HG02610 (cell line): ENCODE measurements around the gene MFSD12.
"Not testable (repeated sequence)": the region's sequence is repeated elsewhere in the genome, so short reads cannot be mapped to it uniquely, and the experiment has no call there.

Experiments
- ATAC-seq: cut with Tn5 transposase; IDR thresholded peaks from one replicate; pipeline ENCODE4 v1.9.1; 2021; ENCODE audit warnings: mild to moderate bottlenecking, moderate library complexity; ENCODE audit not compliant: unreplicated experiment

The MFSD12 gene

DNA sequence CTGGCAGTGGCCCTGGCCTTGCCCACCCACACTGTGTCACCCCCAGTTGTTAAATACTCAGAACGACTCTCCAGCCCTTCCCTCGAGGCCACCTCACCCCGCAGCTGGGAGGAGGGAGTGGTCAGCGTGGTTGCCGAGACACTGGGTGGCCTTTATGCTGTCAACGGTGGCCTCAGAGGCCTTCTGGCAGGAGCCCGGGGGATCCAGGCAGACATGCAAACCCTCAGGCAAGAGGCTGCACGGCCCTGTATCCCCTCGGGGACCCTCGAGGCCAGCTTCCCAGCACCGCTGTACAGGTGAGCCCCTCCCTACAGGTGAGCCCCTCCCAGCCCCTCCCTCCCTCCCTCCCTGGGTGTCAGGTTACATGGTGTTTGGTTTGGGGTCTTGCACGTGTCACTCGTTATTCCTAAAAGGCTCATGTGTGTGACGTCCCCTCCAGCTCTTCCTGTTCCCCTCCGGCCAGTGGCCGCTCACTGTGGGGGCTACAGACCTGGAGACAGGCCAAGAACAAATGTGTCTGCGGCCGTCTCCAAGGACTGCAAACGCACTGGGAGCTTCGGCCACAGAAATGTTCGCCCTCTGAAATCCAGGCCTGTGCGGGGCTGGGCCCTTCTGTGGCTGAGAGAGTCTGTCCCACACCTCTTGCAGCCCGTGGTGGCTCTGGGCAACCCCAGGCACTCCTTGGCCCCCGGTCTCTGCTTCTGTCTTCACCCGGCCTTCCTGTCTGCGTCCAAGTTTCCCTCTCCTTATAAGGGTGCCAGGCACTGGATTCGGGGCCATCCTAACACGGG lies 18.2 kb downstream of the MFSD12 start, which contains the start of gene TEKTIP1:
Gene TEKTIP1 (plus strand): TSS at position 210 of the 791 bp plus-strand sequence. CDS start 4 bp downstream, at position 214.
- no peak for ATAC-seq

- ATAC-seq, result no peak
Measured at GRCh38 chr19:3538258-3538929, 19.0 kb downstream of the MFSD12 start.

DNA sequence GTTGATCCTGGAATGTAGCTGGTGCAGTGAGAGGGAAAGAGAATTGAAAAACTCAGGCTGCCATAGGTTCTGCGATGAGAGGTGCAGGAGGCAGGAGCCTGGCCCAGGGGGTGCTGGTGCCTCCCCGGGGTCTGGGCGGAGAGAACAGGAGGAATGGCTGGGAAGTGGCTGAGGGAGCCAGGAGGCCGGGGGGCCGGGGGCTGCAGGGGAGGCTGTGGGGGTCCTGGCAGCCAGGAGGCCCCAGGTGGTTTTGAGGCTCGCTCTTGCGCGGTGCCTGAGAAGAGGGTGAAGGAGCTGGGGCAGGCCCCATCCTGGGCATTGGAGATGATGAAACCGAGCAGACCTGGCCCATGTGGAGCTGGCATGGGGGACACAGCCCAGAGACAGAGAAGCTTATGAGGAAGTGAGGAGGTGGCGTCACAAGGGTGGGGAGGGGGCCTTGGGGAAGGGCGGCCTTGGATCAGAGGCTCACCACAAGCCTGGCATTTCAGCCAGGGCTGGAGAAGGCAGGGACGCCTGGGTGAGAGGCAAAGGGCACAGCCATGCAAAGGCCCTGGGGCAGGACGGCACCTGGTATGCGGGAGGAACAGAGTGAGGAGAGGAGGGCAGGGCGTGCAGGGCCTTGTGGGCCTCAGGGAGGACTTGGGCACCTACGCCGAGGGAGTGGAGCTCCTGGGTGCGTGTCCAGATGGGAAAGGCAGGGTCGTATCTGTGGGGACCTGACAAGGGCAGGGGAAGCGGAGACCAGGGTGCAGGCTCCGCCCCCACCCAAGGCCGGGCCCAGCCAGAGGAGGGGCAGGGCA lies 19.7 kb downstream of the MFSD12 start:
- no peak for ATAC-seq

DNA sequence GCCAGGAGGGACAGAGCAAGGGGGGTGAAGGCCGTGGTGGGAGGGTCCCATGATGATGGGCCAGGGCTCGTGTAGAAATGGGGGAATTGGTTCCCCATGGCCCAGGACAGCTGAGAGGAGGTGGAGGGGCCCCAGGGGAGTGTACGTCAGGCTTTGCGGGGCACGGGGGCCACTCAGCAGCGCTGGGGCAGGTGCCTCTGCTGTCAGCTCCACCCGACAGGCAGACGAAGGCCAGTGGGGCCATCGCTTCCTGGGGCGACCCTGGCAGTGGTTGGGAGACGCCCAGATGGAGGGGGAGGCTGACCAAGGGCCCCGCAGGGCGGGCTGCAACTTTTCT lies 20.3 kb downstream of the MFSD12 start:
- no peak for ATAC-seq

DNA sequence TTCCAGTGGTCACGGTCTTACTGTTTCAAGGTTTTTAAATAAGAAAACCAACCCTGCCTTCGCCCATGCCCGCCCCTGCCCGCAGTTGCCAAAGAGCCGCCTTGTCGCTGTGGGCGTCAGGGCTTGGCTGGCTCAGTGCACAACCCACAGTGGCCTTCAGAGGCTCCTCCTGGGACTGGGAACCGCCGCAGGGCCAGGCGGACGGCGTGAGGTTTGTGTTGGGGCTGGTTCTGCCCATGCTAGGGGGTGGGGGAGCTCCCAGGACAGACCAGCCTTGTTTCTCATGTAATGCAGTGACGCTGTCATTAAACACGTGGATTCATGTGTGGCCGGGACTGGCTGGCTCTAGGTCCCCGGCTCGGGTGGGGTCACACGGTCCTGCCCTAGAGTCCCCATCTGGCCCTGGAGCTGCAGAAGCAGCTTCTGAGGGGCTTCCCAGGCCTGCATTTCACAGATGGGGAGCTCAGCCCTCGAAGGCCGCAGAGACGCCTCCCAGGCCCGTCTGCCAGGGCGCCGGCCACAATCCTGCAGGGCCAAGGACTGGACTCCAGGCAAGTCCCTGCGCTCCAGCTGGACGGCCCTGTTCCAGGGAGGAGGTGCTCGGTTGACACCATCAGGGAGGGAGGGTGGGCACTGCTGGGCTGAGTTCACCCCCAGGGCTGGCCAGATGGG lies 20.8 kb downstream of the MFSD12 start:
- ATAC-seq, result no peak

DNA sequence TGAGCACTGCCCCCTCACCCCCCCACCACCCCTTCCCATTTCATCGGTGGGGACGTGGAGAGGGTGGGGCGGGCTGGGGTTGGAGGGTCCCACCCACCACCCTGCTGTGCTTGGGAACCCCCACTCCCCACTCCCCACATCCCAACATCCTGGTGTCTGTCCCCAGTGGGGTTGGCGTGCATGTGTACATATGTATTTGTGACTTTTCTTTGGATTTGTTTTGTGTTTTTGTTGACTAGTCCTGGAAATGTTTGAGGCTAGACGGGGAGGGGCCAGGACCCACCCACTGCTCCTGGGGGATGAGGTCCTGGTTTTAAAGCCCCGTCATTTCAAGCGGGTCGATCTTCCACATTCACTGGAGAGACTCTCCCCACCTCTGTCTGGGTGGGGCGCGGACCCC lies 21.4 kb downstream of the MFSD12 start:
- ATAC-seq, result no peak

DNA sequence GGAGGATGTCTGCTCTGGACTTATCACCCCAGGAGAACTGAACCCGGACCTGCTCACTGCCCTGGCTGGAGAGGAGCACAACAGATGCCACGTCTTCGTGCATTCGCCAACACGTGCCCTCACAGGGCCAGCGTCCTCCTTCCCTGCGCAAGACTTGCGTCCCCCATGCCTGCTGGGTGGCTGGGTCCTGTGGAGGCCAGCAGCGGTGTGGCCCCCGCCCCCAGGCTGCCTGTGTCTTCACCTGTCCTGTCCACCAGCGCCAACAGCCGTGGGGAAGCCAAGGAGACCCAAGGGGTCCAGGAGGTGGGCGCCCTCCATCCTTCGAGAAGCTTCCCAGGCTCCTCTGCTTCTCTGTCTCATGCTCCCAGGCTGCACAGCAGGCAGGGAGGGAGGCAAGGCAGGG lies 21.8 kb downstream of the MFSD12 start:
- no peak for ATAC-seq

- ATAC-seq, result no peak
Measured at GRCh38 chr19:3535235-3535535, 22.2 kb downstream of the MFSD12 start.

DNA sequence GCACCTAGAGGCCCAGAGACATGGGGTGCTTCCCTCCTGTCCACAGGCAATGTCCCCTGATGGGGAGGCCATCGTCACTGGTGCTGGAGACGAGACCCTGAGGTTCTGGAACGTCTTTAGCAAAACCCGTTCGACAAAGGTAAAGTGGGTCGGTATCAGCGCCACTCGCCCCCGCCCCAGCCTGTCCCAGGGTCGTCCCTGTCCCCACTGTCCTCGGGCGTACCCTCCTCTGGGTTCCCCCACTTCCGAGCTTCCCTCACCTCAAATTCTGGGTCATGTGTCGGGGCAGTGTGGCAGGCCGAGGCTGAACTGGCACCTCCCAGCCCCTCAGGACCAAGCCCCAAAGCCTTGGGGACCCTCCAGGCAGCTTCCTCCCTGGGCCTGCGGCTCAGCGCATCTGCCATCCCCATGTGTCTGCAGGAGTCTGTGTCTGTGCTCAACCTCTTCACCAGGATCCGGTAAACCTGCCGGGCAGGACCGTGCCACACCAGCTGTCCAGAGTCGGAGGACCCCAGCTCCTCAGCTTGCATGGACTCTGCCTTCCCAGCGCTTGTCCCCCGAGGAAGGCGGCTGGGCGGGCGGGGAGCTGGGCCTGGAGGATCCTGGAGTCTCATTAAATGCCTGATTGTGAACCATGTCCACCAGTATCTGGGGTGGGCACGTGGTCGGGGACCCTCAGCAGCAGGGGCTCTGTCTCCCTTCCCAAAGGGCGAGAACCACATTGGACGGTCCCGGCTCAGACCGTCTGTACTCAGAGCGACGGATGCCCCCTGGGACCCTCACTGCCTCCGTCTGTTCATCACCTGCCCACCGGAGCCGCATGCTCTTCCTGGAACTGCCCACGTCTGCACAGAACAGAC lies 22.8 kb downstream of the MFSD12 start:
- ATAC-seq, result no peak

GRCh38 chr19:3533563-3534216 lies 23.7 kb downstream of the MFSD12 start:
- ATAC-seq, result no peak

GRCh38 chr19:3533033-3533432 lies 24.4 kb downstream of the MFSD12 start:
- ATAC-seq, result no peak

GRCh38 chr19:3532154-3532786 lies 25.1 kb downstream of the MFSD12 start:
- no peak for ATAC-seq

GRCh38 chr19:3531716-3532115 lies 25.7 kb downstream of the MFSD12 start:
- ATAC-seq, result no peak

GRCh38 chr19:3530389-3530788 lies 27.0 kb downstream of the MFSD12 start:
- no peak for ATAC-seq

DNA sequence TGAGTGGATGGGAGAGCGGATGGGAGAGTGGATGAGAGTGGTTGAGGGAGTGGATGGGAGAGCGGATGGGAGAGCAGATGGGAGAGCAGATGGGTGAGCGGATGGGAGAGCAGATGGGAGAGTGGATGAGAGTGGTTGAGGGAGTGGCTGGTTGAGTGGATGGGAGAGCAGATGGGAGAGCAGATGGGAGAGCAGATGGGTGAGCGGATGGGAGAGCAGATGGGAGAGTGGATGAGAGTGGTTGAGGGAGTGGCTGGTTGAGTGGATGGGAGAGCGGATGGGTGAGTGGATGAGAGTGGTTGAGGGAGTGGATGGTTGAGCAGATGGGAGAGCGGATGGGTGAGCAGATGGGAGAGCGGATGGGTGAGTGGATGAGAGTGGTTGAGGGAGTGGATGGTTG lies 28.1 kb downstream of the MFSD12 start:
- ATAC-seq, result not testable (repeated sequence)

GRCh38 chr19:3528539-3529211 lies 28.7 kb downstream of the MFSD12 start:
- ATAC-seq, result no peak

GRCh38 chr19:3528080-3528479 lies 29.3 kb downstream of the MFSD12 start:
- no peak for ATAC-seq

DNA sequence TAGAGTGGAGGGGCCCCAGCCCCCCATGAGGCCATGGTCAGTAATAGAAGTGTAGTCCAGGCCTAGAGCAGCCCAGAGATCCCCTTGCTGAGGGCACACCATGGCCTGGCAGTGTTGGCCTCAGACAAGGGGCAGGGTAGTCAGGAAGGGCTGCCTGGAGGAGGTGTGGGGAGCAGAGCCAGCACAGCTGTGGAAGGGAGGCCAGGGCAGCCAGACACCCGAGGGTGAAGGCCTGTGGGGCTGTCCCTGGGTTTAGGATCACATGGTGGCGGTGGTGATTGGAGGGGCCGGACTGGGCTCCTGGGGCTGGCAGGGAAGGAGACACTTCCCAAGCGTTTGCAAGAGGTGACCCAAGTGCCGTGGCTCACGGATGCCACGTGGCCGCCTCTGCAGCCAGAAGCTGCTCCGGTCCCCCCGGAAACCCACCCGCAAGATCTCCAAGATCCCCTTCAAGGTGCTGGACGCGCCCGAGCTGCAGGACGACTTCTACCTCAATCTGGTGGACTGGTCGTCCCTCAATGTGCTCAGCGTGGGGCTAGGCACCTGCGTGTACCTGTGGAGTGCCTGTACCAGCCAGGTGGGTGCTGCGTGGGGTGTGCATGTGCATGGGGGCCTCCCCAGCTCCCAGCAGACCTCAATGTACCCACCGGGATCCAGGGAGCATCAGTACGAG lies 30.0 kb downstream of the MFSD12 start:
- no peak for ATAC-seq
